ENCODE data around the gene CRK.

DNA sequence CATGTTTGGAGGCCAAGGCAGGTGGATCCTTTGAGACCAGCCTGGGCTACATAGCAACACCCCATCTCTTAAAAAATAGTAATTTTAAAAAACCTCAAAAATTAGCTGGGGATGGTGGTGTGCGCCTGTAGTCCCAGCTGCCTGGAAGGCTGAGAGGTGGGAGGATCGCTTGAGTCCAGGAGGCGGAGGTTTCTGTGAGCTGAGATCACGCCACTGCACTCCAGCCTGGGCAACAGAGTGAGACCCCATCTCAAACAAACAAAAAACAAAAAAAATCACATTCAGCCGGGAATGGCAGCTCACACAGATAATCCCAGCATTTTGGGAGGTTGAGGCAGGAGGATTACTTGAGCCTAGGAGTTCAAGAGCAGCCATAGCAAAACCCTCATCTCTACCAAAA is 39.6 kb downstream of the CRK start:
- TF ChIP-seq, protein P1, sequence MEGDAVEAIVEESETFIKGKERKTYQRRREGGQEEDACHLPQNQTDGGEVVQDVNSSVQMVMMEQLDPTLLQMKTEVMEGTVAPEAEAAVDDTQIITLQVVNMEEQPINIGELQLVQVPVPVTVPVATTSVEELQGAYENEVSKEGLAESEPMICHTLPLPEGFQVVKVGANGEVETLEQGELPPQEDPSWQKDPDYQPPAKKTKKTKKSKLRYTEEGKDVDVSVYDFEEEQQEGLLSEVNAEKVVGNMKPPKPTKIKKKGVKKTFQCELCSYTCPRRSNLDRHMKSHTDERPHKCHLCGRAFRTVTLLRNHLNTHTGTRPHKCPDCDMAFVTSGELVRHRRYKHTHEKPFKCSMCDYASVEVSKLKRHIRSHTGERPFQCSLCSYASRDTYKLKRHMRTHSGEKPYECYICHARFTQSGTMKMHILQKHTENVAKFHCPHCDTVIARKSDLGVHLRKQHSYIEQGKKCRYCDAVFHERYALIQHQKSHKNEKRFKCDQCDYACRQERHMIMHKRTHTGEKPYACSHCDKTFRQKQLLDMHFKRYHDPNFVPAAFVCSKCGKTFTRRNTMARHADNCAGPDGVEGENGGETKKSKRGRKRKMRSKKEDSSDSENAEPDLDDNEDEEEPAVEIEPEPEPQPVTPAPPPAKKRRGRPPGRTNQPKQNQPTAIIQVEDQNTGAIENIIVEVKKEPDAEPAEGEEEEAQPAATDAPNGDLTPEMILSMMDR (conservative IDR thresholded peaks at IDR 0.05 in 1 of 2, IDR thresholded peaks at IDR 0.05 in 1 of 2; ENCODE audit: extremely low read depth in 1 of 2, insufficient read depth in 1 of 2, low read depth in 1 of 2, low read length in 2 of 2) = no peak
- no peak for TF ChIP-seq EZH2 (IDR thresholded peaks at IDR 0.05; ENCODE audit: borderline replicate concordance, low read length)
